MM.1S (cell line): Measurements from ENCODE around the gene WASHC3.
A peak's percentile ranks its signal among the peaks of the same experiment; 100 is the strongest.

Experiments
- DNase-seq: peaks from one replicate; pipeline ENCODE4 v3.0.0-alpha.2; 2015
- H2AFZ ChIP-seq: fragments of 300-600 bp; sonication (generic); 2 replicates; pipeline ENCODE4 v1.6.0; 2016; ENCODE audit warnings: antibody characterized with exemption, low read length
- H3F3A ChIP-seq: fragments of 300-600 bp; sonication (generic); 2 replicates; pipeline ENCODE4 v1.6.1; 2016; ENCODE audit warnings: mild to moderate bottlenecking, antibody characterized with exemption, low read length, moderate library complexity, mixed read lengths; ENCODE audit not compliant: insufficient read depth
- H3K27ac ChIP-seq: fragments of 300-600 bp; sonication (generic); 2 replicates; pipeline ENCODE4 v1.5.1; 2016; ENCODE audit warnings: mild to moderate bottlenecking, low read length
- H3K27me3 ChIP-seq: fragments of 300-600 bp; sonication (generic); replicated peaks from 2 replicates; pipeline ENCODE4 v1.6.0; 2016; ENCODE audit warnings: low read length; ENCODE audit not compliant: insufficient read depth
- H3K36me3 ChIP-seq: fragments of 300-600 bp; sonication (generic); replicated peaks from 2 replicates; pipeline ENCODE4 v1.6.1; 2016; ENCODE audit warnings: mild to moderate bottlenecking, low read length, mixed read lengths; ENCODE audit not compliant: insufficient read depth
- H3K4me1 ChIP-seq: fragments of 300-600 bp; sonication (generic); 2 replicates; pipeline ENCODE4 v1.6.1; 2016; ENCODE audit warnings: low read length, mixed read lengths
- H3K4me2 ChIP-seq: fragments of 300-600 bp; sonication (generic); 2 replicates; pipeline ENCODE4 v1.6.0; 2016; ENCODE audit warnings: low read depth, low read length
- H3K4me3 ChIP-seq: fragments of 300-600 bp; sonication (generic); 2 replicates; pipeline ENCODE4 v1.5.1; 2016; ENCODE audit warnings: low read length, mixed read lengths
- H3K79me2 ChIP-seq: fragments of 300-600 bp; sonication (generic); 2 replicates; pipeline ENCODE4 v1.6.1; 2016; ENCODE audit warnings: mixed run types, low read length, mixed read lengths
- H3K9ac ChIP-seq: fragments of 300-600 bp; sonication (generic); 2 replicates; pipeline ENCODE4 v1.6.1; 2016; ENCODE audit warnings: low read length, mixed read lengths
- H3K9me2 ChIP-seq: fragments of 300-600 bp; sonication (generic); replicated peaks from 2 replicates; pipeline ENCODE4 v1.6.1; 2016; ENCODE audit warnings: mild to moderate bottlenecking, low read length, mixed read lengths; ENCODE audit not compliant: insufficient read depth
- H3K9me3 ChIP-seq: fragments of 300-600 bp; sonication (generic); replicated peaks from 2 replicates; pipeline ENCODE4 v1.6.1; 2016; ENCODE audit warnings: mild to moderate bottlenecking, low read length, mixed read lengths; ENCODE audit not compliant: insufficient read depth
- H4K20me1 ChIP-seq: fragments of 300-600 bp; sonication (generic); 2 replicates; pipeline ENCODE4 v1.6.1; 2016; ENCODE audit warnings: mild to moderate bottlenecking, low read length, moderate library complexity, mixed read lengths; ENCODE audit not compliant: insufficient read depth
- EZH2 ChIP-seq: fragments of 300-600 bp; sonication (generic); optimal IDR thresholded peaks from 2 replicates; pipeline ENCODE3; 2017; ENCODE audit warnings: low read depth, mild to moderate bottlenecking, antibody characterized with exemption, low read length, mixed read lengths
- EZH2phosphoT487 ChIP-seq: fragments of 300-600 bp; sonication (generic); IDR thresholded peaks from 2 replicates; pipeline ENCODE4 v1.6.1; 2018; ENCODE audit warnings: antibody characterized with exemption, low read length
- TF ChIP-seq, protein P1 (sequence below): fragments of 300-600 bp; sonication (generic); IDR thresholded peaks from 2 replicates; pipeline ENCODE4 v1.5.1; 2016; ENCODE audit warnings: antibody characterized with exemption, low read length, mixed read lengths

Gene WASHC3

GRCh38 chr12:102050660-102051430, 10.9 kb downstream of the WASHC3 start:
- Histone ChIP-seq H3K4me1 (no peaks in the 10 kb centered on the region), H3F3A (no peaks in the 10 kb centered on the region), H4K20me1 (no peaks in the 10 kb centered on the region), H3K79me2 (no peaks in the 10 kb centered on the region), H3K9ac (no peak overlapping the region), H3K4me3 (no peak overlapping the region), H3K36me3 (no peaks in the 10 kb centered on the region), H3K27me3 (no peaks in the 10 kb centered on the region), H2AFZ (no peak overlapping the region), H3K9me3 (no peaks in the 10 kb centered on the region), H3K27ac (no peak overlapping the region), H3K9me2 (no peaks in the 10 kb centered on the region), H3K4me2 (no peak overlapping the region)
- DNase-seq = no peak
- TF ChIP-seq, protein P1, sequence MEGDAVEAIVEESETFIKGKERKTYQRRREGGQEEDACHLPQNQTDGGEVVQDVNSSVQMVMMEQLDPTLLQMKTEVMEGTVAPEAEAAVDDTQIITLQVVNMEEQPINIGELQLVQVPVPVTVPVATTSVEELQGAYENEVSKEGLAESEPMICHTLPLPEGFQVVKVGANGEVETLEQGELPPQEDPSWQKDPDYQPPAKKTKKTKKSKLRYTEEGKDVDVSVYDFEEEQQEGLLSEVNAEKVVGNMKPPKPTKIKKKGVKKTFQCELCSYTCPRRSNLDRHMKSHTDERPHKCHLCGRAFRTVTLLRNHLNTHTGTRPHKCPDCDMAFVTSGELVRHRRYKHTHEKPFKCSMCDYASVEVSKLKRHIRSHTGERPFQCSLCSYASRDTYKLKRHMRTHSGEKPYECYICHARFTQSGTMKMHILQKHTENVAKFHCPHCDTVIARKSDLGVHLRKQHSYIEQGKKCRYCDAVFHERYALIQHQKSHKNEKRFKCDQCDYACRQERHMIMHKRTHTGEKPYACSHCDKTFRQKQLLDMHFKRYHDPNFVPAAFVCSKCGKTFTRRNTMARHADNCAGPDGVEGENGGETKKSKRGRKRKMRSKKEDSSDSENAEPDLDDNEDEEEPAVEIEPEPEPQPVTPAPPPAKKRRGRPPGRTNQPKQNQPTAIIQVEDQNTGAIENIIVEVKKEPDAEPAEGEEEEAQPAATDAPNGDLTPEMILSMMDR = no peak
- TF ChIP-seq EZH2 (no peak), EZH2phosphoT487 (no peak)

DNA sequence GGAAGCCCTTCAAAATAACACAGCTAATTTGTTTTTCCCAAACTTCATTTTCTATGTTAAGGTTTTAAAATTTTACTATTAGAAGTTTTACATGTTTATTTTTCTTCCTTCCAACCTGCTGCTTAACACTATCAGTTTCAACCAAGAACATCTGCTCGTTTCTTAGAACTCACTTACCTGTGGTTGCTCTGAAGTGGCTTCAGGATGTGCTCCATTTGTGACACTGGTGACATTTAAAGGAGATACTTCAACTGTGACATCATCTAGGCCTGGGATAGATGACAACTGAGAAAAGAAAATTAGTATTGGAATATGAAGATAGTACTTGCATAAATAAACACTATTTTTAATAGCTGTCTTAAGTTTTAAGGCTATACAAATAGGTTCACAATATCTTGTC, 17.9 kb downstream of the WASHC3 start:
- Histone ChIP-seq H3K4me2 (peak overlapping the region; percentile 31), H2AFZ (no peak overlapping the region), H3K9me2 (no peaks in the 10 kb centered on the region), H4K20me1 (no peaks in the 10 kb centered on the region), H3K79me2 (no peaks in the 10 kb centered on the region), H3K9me3 (no peaks in the 10 kb centered on the region), H3K27ac (peak overlapping the region; percentile 42; the same call in 1 of the 2 replicates), H3K4me1 (peaks cover 14% of the 10 kb centered on the region), H3K27me3 (no peaks in the 10 kb centered on the region), H3F3A (peaks cover 11% of the 10 kb centered on the region), H3K9ac (no peak overlapping the region), H3K36me3 (no peaks in the 10 kb centered on the region), H3K4me3 (no peak overlapping the region)
- peak; percentile 89 for DNase-seq
- TF ChIP-seq EZH2 (no peak), EZH2phosphoT487 (no peak)
- TF ChIP-seq, protein P1 = no peak

- H3K4me3 ChIP-seq = no peak overlapping the region
- H3K9me2 ChIP-seq = no peaks in the 10 kb centered on the region
- no peak for DNase-seq
- no peak for TF ChIP-seq EZH2
- no peak for TF ChIP-seq EZH2phosphoT487
- TF ChIP-seq, protein P1 = no peak
- no peaks in the 10 kb centered on the region for H3K79me2 ChIP-seq
- H3K4me1 ChIP-seq = no peaks in the 10 kb centered on the region
- H3K36me3 ChIP-seq = no peaks in the 10 kb centered on the region
- H4K20me1 ChIP-seq = no peaks in the 10 kb centered on the region
- H3K4me2 ChIP-seq = no peak overlapping the region
- no peaks in the 10 kb centered on the region for H3K27me3 ChIP-seq
- no peak overlapping the region for H2AFZ ChIP-seq
- H3F3A ChIP-seq = no peaks in the 10 kb centered on the region
- no peak overlapping the region for H3K27ac ChIP-seq
- H3K9ac ChIP-seq = no peak overlapping the region
- H3K9me3 ChIP-seq = no peaks in the 10 kb centered on the region
These were observed 27.6 kb downstream of the WASHC3 start for GRCh38 chr12:102033991-102034745.
